ENCODE data around the gene TMCC1.

- TF ChIP-seq POLR2A (IDR thresholded peaks at IDR 0.05) (no peak), CTCF (IDR thresholded peaks at IDR 0.05) (no peak), EP300 (IDR thresholded peaks at IDR 0.05) (no peak)
Observed at GRCh38 chr3:129834580-129834979, 58.9 kb downstream of the TMCC1 start.
